NOMO-1 (cell line): ENCODE measurements around the gene FARS2.

Experiments
- DNase-seq, 2 experiments: peaks; one replicate each; lab custom pipeline; 2025; ENCODE audit not compliant: unreplicated experiment in 2 of 2; lab: John Stamatoyannopoulos, UW

The FARS2 gene

DNA sequence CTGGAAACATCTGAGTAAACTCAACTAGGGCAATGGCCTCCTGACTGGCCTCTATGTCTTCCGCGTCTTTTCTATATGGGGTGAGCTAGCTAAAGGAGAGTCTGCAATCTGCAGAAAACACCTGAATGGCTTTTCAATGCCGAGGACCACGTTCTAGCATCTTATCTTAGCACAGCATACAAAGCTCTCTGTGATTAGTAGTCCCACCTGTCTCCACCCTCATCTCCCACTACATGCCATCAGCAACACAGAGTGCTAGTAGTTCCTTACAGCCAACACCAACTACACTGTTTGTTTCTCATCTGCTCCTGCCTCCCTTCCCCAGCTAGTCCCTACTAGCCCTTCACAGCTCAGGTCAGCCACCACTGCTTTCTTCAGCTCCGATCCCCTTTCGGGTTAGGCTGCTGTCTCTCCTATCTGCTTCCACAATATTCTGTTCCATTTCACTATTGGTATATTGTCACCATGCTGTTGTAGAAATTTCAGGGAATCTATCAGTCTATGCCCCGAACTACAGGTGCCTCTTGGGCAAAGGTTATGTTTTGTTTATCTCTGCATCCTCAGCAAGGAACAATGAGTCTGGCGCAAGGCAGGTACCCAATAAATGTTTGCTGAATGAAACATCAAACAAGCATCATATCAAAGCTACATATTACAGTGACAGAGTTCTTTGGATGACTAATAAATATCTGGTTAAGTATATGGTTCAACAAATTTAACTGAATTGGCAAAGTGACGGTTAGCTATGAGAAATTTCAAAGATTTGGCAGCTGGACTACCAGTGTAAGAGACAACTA is 12.8 kb upstream of the FARS2 start:
- DNase-seq = no peak

DNA sequence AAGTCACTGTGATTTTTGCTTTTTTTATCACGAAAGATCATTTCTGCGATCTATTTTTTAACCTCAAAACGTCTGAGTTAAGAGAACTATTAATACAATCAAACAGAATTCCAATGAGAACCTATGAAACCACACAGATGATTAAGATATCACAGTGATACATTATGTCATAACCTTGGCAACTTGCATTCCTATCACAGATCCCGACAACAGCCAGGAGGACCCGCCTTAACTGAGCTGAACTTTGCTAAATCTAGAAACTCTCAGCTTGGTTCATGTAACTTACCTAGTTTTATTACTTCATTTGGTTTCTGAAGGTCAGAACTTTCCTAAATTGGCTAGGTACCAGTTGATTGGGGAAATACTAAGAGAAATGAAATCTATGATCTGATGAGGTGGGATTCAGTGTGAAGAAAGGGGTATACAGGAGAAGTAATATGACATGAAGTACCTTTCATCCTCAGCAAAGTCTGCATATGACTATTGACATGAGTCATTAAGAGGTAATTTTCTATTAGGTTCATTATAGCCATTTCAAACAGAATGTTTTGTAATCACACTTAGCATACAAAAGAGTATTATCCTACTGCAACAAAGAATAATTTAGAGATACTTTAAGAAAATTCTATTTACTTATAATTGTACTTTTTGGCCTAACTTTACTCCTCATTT is 11.7 kb upstream of the FARS2 start:
- no peak for DNase-seq

DNA sequence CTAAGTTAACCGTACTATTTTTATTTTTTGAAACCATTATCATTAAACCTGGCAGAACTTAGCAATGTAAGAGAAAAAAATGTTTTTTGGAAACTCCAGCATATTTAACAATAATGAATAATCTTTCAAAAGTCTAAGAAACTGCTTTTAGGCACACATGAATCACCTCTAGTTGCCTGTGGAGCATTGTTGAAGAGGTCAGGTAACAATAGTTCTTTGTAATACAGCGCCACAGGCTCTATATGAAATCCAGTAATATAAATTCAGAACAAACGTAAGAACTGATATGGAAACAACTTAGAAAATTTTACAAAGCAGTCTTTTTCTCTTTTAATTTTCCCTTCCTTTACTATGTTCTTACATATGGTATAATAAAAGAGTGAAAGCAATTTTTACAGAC is 10.9 kb upstream of the FARS2 start:
- no peak for DNase-seq

DNA sequence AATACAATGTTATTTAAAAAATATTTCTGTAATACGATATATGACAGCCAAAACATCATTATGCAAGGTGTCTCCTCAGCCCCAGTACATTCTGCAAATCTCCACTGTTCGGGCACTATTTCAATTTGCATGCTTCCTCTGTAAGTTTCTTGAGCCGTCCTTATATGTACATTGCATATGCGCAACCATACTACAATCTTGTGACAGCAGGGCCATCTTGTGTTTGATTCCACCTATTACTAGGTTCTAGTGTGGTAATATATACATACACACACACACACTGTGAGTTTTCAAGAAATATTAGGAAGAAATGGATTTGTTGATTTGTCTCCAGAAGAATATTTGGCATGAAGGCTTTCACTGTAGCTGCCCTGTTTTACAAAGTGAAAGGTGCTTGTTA is 10.4 kb upstream of the FARS2 start:
- peak in 1 of 2 experiments; percentile 2 for DNase-seq

DNA sequence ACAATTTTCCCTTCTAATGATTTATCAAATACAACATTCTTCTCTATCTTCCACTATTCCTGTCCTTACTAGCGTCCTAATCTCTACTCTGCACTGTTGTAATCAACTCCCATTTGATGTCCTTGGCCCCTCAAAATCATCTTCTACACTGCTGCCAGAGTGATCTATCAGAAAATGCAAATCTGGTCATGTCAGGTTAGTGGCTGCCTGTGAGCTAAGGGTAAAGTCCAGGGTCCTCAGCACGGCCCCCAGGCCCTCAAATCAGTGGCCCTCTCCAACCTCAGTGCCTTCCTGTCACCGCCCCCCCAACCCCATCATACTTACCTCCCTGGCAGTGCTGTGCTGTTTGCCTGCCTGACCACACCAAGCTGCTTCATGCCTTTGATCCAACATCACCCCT is 4.4 kb upstream of the FARS2 start:
- DNase-seq = no peak

DNA sequence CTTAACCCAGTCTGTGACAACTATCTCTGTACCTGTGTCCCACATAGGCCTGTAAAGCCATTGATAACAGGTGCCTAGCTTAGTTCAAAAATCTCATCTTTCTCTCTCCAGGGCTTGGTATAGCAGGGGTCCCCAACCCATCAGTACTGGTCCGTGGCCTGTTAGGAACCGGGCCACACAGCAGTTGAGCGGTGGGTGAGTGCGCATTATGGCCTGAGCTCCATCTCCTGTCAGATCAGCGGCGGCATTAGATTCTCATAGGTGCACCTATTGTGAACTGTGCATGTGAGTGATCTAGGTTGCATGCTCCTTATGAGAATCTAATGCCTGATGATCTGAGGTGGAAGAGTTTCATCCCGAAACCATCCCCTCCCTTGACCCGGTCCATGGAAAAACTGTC is 3.9 kb upstream of the FARS2 start:
- DNase-seq = no peak

DNA sequence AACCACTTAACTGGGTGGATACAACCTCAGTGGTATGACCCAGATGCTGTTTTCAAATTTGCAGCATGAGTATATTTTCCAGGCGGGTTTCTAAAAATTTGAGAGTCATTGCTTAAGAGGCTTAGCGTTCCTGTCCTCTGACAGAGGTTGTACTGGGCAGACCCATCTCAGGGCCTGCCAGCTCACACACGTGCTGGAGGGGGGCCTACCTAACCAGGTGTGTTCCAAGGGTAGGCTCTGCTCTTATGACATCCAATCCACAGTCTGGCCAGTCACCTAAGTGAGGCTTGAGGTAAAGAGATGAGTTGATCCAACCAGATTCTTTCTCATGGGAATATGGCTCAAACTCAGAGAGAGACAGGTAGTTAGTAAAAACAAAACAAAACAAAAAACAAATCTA is 1.9 kb upstream of the FARS2 start:
- DNase-seq = no peak

DNA sequence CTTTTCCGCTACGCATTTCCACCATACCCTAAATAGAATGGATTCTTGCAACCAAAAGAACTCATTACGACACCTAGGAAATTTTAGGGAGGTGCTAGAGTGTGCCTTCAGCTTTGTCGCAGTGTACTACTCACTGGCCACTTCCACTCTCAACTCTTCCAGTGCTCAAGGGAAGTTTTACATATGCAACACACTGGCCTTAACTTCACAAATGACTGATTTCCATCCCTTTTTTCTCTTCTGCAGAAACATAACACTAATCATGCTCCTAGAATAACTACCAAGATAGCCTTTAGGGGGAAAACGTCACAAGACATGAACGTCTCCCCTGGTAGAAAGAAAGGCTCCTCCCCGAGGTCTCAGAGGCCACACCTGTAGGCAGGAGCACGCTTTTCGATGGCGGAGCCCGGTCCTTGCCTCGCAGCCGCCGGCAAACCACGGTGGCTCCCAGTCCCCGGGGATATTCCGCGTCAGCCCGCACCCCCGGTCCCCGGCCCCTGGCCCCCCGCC is 1.1 kb upstream of the FARS2 start:
- peak; percentile 67 to 83 for DNase-seq

DNA sequence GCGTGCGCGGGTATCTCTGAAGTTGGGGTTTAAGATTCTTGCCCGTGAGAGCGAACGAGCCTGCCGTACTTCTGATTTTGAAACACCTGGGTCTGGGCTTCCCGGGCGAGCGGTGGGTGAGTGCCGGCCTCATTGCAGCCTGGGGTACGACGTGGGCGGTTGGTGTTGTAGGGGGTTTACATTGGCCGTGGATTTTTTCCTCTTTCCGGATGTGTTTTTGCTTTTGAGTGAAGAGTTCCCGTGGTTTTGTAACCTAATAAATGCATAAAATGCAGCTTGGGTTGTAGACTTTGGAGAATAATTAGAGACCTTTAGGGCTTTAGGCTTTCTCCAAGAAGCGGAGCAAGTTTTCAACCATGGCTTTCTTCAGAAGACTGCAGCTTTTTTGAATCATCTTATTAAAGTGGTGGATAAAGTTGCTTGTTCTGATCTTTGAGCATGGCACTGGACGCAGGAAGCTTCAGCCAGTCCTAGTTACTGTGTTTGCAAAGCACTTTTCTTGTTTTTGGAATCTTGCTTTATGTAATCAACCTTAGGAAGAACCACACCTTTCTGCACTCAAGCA is 314 bp downstream of the FARS2 start:
- no peak for DNase-seq

DNA sequence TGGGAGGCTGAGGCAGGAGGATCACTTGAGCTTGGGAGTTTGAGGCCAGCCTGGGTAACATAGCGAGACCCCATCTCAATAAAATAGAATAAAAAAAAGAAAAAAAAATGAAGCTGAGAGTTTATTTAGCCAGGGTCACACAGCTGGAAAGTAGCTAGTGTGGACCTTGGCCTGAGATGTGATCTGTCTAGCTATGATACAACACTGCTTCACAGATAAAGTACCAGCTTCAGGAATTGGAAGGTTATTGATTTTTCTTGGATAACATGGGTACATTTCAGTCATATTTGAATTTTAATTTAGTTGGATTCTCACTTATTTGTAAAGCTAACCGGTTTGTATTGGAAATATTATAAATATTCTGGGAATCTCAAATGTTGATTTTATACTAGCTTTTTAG is 5.1 kb downstream of the FARS2 start:
- no peak for DNase-seq

DNA sequence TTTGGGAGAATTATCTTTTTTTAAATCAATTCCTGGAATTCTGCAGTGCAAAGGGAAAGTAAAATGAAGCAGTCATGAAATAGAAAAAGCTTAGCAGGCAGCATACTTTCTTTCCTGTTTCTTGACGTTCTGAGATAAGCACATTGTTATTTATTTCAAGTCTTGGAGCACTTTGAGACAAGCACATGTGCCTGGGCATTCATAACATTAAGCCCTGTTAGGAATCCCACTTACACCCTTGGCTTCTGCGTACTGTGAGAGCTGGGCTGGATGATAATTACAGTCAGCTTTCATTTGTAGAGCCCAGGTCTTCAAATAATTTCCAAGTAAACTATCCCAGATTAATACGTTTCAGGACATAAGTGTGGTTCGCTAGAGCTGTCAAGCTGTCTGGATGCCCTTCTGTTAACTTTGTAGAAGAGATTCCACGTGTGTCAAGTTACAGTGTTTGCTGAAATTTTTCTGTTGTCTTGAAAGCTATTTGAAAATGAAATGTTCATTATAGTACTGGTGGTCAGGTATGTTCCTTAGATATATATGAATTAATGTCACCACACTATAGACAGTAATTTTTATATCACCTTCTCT is 8.9 kb downstream of the FARS2 start:
- DNase-seq = no peak

DNA sequence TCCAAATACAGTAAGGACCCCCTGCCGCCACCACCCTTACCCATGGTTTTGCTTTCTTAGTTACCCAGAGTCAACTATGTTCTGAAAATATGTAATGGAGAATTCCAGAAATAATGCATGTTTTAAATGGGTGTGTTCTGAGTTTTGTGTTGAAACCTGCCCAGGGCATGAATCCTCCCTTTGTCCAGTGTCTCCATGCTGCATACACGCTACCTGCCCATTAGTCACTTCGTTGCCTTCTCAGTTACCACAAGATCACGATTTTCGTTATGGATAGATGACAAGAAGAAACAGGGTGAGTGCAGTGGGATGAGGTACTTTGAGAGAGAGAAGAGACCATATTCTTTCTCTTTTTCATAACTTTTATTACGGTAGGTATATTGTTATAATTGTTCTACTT is 10.6 kb downstream of the FARS2 start:
- no peak for DNase-seq

DNA sequence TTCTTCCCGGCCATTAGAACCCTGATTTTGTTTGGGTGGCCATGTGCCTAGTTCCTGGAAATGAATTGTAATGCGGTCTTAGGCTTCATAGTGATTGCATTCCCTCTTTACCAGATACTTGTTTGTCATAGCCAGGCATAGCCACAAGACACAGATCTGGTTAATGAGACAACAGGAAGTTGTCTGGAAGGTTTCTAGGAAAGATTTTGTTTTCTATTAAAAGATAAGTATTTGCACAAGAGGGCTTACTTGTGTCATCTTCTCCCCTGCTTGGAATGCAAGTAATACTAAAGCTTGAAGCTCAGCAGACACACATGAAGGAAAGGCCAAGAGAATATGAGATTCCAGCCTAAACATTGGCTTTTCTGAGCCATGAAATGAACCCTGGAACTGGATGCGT is 12.9 kb downstream of the FARS2 start:
- no peak for DNase-seq

DNA sequence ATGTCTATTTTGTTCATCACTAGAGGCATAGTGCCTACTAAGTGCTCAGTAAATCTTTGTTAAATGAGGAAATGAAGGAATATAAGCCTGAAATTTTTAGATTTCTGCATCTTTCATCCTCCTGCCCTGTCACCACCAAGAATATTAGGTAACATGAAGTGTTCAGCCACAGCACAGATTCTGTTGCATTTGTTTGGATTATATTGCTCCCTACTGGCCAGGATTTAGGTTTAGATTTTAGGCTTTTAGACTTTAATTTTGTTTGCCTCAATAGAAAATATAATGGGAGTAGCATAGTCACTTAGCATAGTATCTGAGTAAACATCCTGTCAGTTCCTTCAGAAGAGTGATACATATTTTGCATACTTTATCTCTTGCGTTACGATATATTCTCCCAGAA is 14.2 kb downstream of the FARS2 start:
- DNase-seq = no peak

DNA sequence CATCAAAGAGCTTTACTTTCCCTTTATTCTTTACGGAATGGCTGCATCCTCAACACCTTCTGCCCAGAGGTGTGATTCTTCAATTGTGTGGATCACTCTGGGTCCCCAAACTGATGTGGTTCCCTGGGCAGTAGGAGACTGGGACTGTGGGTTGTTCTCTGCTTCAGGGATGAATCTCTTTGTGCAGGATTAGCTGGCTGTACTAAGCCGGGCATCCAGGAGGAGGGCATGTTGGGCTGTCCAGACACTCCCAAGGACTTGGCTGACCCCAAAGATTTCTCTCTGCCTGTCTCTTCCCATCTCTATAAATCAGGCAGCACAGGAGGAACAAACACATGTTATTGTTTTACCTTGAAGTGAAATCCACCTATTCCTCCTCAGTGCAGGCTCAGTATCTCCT is 15.3 kb downstream of the FARS2 start:
- DNase-seq = no peak

DNA sequence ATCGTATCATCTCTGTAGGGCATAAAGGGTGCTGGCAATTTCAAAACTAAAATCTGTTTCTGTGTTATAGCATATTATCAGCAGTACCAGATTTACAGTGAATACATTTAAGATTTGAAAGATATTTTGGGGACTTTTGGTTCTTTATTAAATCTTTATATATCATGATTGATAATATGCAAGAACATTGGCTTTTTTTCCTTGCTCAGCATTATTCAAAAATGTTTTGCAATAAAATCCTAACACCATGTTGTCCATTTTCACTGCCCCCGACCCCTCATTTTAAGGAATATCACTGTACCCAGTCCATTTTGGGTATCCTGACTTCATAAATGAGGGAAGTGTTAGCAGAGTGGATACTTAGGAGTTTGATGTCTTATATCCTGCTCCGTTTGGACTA is 16.3 kb downstream of the FARS2 start:
- no peak for DNase-seq

DNA sequence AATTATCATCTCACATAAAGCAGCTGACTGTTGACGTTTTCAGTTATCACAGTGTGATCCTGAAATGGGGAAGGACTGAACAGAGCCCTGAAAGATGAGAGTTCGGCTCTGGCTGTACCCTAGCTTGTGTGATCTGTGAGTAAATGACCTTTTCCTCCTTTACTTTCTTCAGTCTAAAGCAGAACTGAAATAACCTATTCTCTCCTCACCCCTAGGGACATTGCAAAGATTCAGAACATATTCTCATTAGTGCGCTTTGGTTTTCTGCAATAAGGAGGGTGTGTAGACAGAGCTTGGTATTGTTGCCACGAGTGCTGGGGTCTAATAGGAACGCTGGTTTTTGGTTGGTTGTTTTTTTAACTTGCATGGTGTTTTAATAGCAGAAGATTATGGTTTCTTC is 16.7 kb downstream of the FARS2 start:
- no peak for DNase-seq

DNA sequence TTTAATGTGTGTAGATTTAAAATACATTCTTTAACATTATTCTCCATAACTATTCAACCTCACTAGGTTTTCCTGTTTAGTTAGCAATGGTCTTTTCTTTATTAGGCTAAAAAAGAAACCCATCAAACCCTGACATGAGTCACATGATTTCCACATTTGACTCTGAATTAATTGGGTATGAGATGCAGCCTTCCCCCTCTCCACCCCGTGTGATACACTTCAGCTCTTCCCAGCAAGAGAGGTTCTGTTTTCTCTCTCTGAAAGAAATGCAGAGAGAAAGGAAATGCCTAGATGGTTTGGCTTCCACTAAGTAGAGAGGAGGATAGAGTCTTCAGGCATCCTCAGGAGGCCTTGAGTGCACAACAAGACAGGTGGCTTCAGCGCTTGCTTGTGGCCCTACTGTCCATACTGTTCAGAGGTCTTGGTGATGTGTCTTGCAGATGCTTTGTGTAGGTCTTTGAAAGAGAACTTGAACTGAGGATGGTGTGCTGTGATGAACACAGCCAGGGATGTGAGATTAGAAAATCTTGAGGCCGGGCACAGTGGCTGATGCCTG is 17.3 kb downstream of the FARS2 start:
- no peak for DNase-seq

DNA sequence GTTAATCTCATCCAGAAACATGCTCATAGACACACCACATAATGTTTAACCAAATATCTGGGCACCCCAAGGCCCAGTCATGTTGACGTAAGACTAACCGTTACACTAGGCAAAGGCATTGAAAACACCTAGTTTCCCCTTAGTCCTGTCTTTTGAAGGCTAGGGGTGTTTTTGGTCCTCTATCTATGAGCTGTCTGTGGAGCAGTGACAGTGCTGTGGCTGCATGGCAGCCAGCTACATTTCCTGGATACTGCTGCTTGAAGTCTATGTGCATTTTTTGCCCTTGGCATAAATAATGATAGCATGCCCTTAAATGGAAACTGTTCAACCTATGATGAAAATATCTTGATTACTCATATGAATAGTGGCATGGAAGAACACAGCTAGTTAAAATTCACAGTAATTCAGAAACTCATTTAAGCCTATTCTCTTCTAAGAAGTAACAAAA is 18.6 kb downstream of the FARS2 start:
- DNase-seq = no peak

DNA sequence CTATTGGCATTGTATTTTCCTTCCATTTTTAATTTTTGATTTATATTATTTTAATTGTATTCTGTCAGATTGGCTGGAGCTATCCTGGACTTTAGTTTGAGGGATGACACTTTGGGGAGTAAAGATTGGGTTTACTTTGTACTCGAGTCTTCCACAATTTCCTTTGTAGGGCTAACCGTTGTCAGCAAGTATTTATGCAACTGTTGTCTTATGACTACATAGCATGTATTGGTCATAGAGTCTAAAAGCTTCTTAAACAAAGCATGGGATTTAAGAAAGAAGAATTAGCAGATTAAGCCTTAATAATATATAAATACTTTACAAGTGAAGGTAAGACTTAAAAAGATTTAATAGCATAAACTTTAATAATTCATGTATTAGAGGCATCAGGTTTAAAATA is 19.6 kb downstream of the FARS2 start:
- DNase-seq = no peak

DNA sequence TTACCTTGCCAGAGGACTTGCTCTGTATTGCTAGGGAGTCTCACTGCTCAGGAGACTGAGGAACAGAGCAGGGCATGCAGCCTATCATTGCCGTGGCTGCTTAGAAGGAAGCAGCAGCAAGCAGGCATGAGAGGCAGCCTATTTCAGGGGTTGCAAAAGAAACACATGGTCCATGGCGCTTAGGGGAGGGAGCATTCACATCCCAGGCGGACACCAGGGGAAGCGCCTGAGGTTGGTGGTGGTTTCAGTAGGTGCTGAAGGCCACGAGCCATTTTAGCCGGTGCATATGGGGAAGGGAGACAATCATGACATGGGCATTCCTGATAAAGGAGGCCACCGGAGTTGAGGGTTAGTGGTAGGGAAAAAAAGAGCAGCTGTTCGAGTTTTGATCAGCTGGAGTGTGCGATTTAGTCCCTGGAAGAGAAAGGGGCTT is 20.9 kb downstream of the FARS2 start:
- no peak for DNase-seq
